ENCODE measurements around the gene MIS12. TPM values are rescaled to one million over a fixed set of nuclear protein-coding genes. Genes with fewer than 3 reads are reported as not detected.

Gene MIS12
- polyA plus RNA-seq, 6 donors from 2014 or later = 12.2 to 34.3 (median 26.8) TPM

DNA sequence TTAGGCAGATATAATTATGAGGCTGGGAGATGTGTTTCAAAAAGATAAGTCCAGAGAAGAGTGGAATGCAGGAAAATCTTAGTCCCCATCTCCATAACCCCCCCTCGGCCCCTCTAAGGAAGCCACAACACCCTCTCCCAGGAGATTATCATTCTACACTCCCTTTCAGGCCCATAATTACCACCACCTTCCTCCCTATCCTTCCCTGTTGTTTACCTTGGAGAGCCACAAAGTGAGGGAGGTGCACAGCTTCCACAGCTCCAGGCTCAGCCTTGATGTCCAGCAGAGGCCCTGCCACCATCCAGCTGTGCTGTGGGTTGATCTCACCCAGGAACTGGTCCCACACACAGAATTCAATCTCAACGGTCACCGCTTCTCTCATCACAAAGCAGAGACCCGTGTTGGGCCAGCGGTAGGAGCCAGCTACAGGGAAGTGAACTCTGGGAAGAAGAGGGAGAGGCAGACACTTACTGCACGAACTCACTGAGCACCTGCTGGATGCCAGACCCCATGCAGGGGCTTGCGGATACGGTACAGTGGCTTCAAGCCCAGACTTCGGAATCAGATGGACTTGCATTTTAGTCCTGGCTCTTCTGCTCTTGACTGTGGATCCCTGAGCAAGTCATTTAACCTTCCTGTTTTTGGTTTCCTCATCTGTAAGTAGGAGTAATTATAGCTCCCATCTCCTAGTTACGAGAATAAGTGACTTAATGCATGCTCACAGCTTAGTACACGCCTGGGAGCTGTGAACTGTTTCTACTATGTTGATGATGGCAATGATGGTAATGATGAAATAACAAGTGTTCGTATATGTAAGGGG lies 44.1 kb downstream of the MIS12 start:
- ATAC-seq (ENCODE audit: low read depth in 2 of 2) (no peak), DNase-seq (no peak)
- Mint-ChIP-seq H3K9me3 (no peaks in the 10 kb centered on the region), H3K4me3 (no peak overlapping the region), H3K4me1 (no peaks in the 10 kb centered on the region), H3K36me3 (peaks cover 13 to 46% of the 10 kb centered on the region in 2 donors), H3K27ac (peak overlapping the region in 3 of 6 donors; percentile 7 to 88 (median 52)), H3K27me3 (no peaks in the 10 kb centered on the region)

GRCh38 chr17:5531085-5531418 lies 44.7 kb downstream of the MIS12 start:
- ATAC-seq (ENCODE audit: low read depth in 2 of 2) (no peak), DNase-seq (no peak)
- Mint-ChIP-seq H3K4me3 (no peak overlapping the region), H3K4me1 (no peaks in the 10 kb centered on the region), H3K27ac (peak overlapping the region in 2 of 6 donors; percentile 50 to 52), H3K9me3 (no peaks in the 10 kb centered on the region), H3K36me3 (peaks cover 13 to 52% of the 10 kb centered on the region in 2 donors), H3K27me3 (no peaks in the 10 kb centered on the region)

DNA sequence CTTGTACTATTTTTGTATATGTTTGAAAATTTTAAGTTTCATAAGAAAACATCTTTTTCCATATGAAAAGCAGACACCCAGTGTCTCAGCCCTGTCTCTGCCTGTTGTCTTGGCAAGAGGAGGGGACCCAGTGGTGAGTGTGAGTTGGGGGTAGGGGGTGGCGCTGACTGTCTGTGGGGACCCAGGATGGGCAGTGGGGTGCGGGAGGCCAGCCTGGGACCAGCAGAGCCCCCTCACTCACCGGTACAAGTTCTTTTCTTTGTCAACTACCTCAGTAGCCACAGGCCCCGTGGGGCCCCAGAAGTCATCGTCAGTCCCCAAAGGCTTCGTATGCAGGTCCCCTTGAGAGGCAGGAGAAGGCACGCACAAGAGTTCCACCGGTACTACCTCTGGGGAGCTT lies 46.2 kb downstream of the MIS12 start:
- Mint-ChIP-seq H3K4me3 (no peak overlapping the region), H3K36me3 (peaks cover 13 to 53% of the 10 kb centered on the region in 2 donors), H3K4me1 (no peaks in the 10 kb centered on the region), H3K9me3 (no peaks in the 10 kb centered on the region), H3K27ac (no peak overlapping the region), H3K27me3 (no peaks in the 10 kb centered on the region)
- DNase-seq (no peak), ATAC-seq (ENCODE audit: low read depth in 2 of 2) (no peak)

DNA sequence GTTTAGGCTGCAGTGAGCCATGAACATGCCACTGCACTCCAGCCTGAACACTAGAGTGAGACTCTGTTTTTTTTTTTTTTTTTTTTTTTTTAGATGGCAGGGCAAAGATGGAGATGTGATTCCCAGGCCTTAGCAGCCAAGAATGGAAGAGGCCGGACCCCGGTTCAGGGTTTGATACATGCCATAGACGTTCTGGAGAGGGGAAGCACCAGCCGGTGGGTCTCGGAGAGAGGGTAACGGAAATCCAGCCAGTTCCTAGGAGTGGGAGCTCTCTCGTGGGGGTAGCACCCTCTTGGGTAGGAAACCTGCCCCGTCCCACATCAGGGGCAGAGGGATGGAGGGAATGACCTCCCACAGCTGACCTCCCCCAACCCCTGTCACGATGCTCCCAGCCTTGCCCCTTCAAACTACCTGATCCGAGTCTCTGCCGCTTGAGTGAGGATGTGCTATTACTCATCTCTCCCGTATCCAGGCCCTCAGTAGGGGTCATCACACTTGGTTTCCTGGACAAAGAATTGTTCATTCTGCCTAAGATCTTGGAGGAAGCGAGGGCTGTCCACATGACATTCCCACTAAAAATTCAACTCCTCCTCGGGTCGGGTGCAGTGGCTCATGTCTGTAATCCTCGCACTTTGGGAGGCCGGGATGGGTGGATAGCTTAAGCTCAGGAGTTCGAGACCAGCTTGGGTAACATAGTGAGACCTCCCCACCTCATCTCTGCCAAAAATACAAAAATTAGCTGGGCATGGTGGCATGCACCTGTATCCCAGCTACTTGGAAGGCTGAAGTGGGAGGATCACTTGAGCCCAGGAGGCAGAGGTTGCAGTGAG lies 47.3 kb downstream of the MIS12 start:
- Mint-ChIP-seq H3K36me3 (peaks cover 13 to 60% of the 10 kb centered on the region in 2 donors), H3K9me3 (no peaks in the 10 kb centered on the region), H3K27me3 (no peaks in the 10 kb centered on the region), H3K4me3 (no peak overlapping the region), H3K27ac (peak overlapping the region in 1 of 6 donors; percentile 83), H3K4me1 (peaks cover 0 to 4% (median 0%) of the 10 kb centered on the region in 3 donors)
- ATAC-seq (ENCODE audit: low read depth in 2 of 2) (no peak), DNase-seq (no peak)

- Mint-ChIP-seq H3K36me3 (peaks cover 22 to 64% of the 10 kb centered on the region in 2 donors), H3K27ac (no peak overlapping the region), H3K4me3 (no peak overlapping the region), H3K9me3 (no peaks in the 10 kb centered on the region), H3K4me1 (peaks cover 0 to 6% (median 4%) of the 10 kb centered on the region in 3 donors), H3K27me3 (no peaks in the 10 kb centered on the region)
- DNase-seq (no peak), ATAC-seq (ENCODE audit: low read depth in 2 of 2) (no peak)
These were observed 49.1 kb downstream of the MIS12 start for GRCh38 chr17:5535436-5535835.

- Mint-ChIP-seq H3K4me1 (peaks cover 0 to 7% (median 6%) of the 10 kb centered on the region in 3 donors), H3K9me3 (no peaks in the 10 kb centered on the region), H3K36me3 (peaks cover 18 to 59% of the 10 kb centered on the region in 2 donors), H3K27ac (peak overlapping the region in 3 of 6 donors; percentile 22 to 59 (median 57)), H3K27me3 (no peaks in the 10 kb centered on the region), H3K4me3 (no peak overlapping the region)
- no peak for ATAC-seq (ENCODE audit: low read depth in 2 of 2)
- DNase-seq = no peak
These were observed 50.7 kb downstream of the MIS12 start for GRCh38 chr17:5536866-5537650.

GRCh38 chr17:5539286-5539685 lies 52.9 kb downstream of the MIS12 start:
- no peak for ATAC-seq (ENCODE audit: low read depth in 2 of 2)
- H3K4me3 Mint-ChIP-seq = peak overlapping the region in 1 of 8 donors; percentile 6
- no peak for DNase-seq
- H3K36me3 Mint-ChIP-seq = peaks cover 17 to 59% of the 10 kb centered on the region in 2 donors
- H3K4me1 Mint-ChIP-seq = peaks cover 2 to 20% (median 6%) of the 10 kb centered on the region in 3 donors
- H3K27ac Mint-ChIP-seq = no peak overlapping the region
- no peaks in the 10 kb centered on the region for H3K9me3 Mint-ChIP-seq
- H3K27me3 Mint-ChIP-seq = no peaks in the 10 kb centered on the region

DNA sequence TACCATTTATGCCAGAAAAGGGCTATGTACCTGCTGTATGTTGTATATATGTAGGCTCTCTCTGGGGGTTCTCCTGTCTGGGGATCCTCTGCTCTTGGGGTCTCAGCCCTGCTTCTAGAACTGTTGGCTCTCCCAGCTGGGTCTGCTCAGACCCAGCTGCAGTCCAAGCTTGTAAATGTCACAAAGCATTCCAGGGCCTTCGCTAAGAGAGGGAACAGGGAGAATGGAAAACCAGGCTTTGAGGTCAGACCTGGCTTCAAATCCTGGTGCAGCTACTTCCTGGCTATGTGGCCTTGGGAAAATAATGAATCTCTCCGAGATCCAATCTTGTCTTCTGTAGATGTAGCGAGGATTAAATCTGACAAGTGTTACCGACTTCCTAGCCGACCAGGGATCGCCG lies 54.0 kb downstream of the MIS12 start:
- H3K27me3 Mint-ChIP-seq = no peaks in the 10 kb centered on the region
- no peaks in the 10 kb centered on the region for H3K9me3 Mint-ChIP-seq
- H3K4me1 Mint-ChIP-seq = peaks cover 2 to 23% (median 6%) of the 10 kb centered on the region in 3 donors
- DNase-seq (no peak), ATAC-seq (ENCODE audit: low read depth in 2 of 2) (no peak)
- H3K36me3 Mint-ChIP-seq = peaks cover 17 to 53% of the 10 kb centered on the region in 2 donors
- peak overlapping the region in 1 of 6 donors; percentile 10 for H3K27ac Mint-ChIP-seq
- H3K4me3 Mint-ChIP-seq = no peak overlapping the region

Other genes starting within 250 kb of the MIS12 start
- 10 to 100 TPM; 54.6 to 90.2 (median 71.8) TPM for gene RABEP1, start 204.3 kb upstream of the MIS12 start, polyA plus RNA-seq (ENCODE audit: low read depth in 6 of 6)
- gene NUP88, start 66.9 kb upstream of the MIS12 start, polyA plus RNA-seq (ENCODE audit: low read depth in 6 of 6) = 100 to 1,000 TPM; 261 to 392 (median 297) TPM
- 10 to 100 TPM; 41.4 to 58.7 (median 50.5) TPM for gene RPAIN, start 66.4 kb upstream of the MIS12 start, polyA plus RNA-seq (ENCODE audit: low read depth in 6 of 6)
- gene C1QBP, start 47.4 kb upstream of the MIS12 start, polyA plus RNA-seq (ENCODE audit: low read depth in 6 of 6) = 100 to 1,000 TPM; 206 to 309 (median 274) TPM
- gene DHX33, start 17.6 kb upstream of the MIS12 start, polyA plus RNA-seq (ENCODE audit: low read depth in 6 of 6) = 1 to 10 TPM in 3 of 6 donors, under 1 TPM in 3; 0.19 to 1.9 (median 1.1) TPM
- gene DERL2, start 388 bp upstream of the MIS12 start, polyA plus RNA-seq (ENCODE audit: low read depth in 6 of 6) = 10 to 100 TPM; 59.7 to 96.5 (median 69.5) TPM
- 10 to 100 TPM in 5 of 6 donors, 1 to 10 TPM in 1; 8.8 to 43.3 (median 18.2) TPM for gene NLRP1, start 97.9 kb downstream of the MIS12 start, polyA plus RNA-seq (ENCODE audit: low read depth in 6 of 6)